Thymus (tissue), 11 donors: ENCODE data around the gene SYN1. TPM values are rescaled to one million over a fixed set of nuclear protein-coding genes. Genes with fewer than 3 reads are reported as not detected.

ENCODE experiments used
- DNase-seq, 9 donors: peaks; one replicate each; pipeline ENCODE4 v3.0.0-alpha.2; 2013; ENCODE audit warnings: low spot score in 9 of 9, low read depth in 6 of 9, missing footprints in 1 of 9
- H3K27ac ChIP-seq, 2 donors: one replicate each; pipeline ENCODE4 v1.5.1; 2013; ENCODE audit warnings: control low read depth in 1 of 2, low read depth in 1 of 2, low read length in 1 of 2, mild to moderate bottlenecking in 1 of 2, moderate library complexity in 1 of 2
- H3K27me3 ChIP-seq, 2 donors: one replicate each; pipeline ENCODE4 v1.5.1; 2013; ENCODE audit warnings: low read length in 1 of 2; ENCODE audit not compliant: control insufficient read depth in 2 of 2, insufficient read depth in 1 of 2
- H3K36me3 ChIP-seq, 2 donors: one replicate each; pipeline ENCODE4 v1.5.1; 2013; ENCODE audit warnings: low read length in 1 of 2, mild to moderate bottlenecking in 1 of 2, moderate library complexity in 1 of 2; ENCODE audit not compliant: control insufficient read depth in 2 of 2, insufficient read depth in 2 of 2
- H3K4me1 ChIP-seq, 2 donors: one replicate each; pipeline ENCODE4 v1.5.1; 2013; ENCODE audit warnings: low read length in 2 of 2; ENCODE audit not compliant: control insufficient read depth in 2 of 2, insufficient read depth in 2 of 2
- H3K4me3 ChIP-seq, 2 donors: one replicate each; pipeline ENCODE4 v1.5.1; 2013; ENCODE audit warnings: low read length in 2 of 2, control low read depth in 1 of 2, mild to moderate bottlenecking in 1 of 2
- H3K9me3 ChIP-seq, 2 donors: one replicate each; pipeline ENCODE4 v1.5.1; 2013; ENCODE audit warnings: low read length in 1 of 2, mild to moderate bottlenecking in 1 of 2; ENCODE audit not compliant: control insufficient read depth in 2 of 2, insufficient read depth in 1 of 2
- WGBS: extraction: QIAGEN DNeasy Blood & Tissue Kit; methylation state at CpG from one replicate; pipeline ENCODE4 v1.1.7; 2013; 5-methylcytosine and 5-hydroxymethylcytosine counted together
- polyA plus RNA-seq: library from polyadenylated mRNA; stranded (reverse); fragments of 200-250 nt; gene quantifications from one replicate; pipeline ENCODE4 v1.2.3, GENCODE V29; 2013
- total RNA-seq: library from RNA; stranded (reverse); fragments of 120-200 nt; gene quantifications from one replicate; pipeline ENCODE4 v1.2.4, GENCODE V29; 2013
- donor health status: healthy.

Gene SYN1
- total and polyA plus RNA-seq, 2 donors: 0.52 to 4.0 TPM

DNA sequence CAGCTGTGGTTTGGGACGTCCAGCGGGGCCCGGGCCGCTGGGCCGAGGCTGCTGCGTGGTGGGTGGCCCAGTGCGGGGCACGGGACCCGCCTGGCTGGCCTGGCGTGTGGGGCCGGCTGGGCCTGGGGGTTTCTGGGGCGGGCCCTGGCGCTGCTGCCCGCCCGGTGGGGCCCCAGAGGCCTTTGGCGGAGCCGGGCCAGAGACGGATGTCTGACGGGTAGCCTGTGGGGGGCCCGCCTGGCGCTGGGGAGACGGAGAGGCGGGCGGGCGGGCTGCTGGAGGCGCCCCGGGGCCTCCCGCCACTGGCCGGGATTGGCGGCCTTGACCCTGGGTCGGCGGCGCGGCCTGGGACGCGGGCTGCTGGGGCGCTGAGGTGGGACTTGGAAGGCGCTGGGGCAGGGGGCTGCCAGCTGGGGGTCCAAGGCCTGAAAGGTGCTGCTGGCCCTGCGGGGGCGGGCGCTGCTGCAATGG lies 45.5 kb downstream of the SYN1 start:
- H3K4me3 ChIP-seq: peak overlapping the region; percentile 29 to 33
- H3K36me3 ChIP-seq: peaks cover 8 to 28% of the 10 kb centered on the region in 2 donors
- H3K27ac ChIP-seq: peak overlapping the region in 1 of 2 donors; percentile 52
- H3K4me1 ChIP-seq: peaks cover 0 to 5% of the 10 kb centered on the region in 2 donors
- DNase-seq: no peak
- H3K27me3 ChIP-seq: peaks cover 0 to 8% of the 10 kb centered on the region in 2 donors
- 6% methylated on average over 40 of the region's 41 CpGs for WGBS
- peaks cover 0 to 6% of the 10 kb centered on the region in 2 donors for H3K9me3 ChIP-seq

DNA sequence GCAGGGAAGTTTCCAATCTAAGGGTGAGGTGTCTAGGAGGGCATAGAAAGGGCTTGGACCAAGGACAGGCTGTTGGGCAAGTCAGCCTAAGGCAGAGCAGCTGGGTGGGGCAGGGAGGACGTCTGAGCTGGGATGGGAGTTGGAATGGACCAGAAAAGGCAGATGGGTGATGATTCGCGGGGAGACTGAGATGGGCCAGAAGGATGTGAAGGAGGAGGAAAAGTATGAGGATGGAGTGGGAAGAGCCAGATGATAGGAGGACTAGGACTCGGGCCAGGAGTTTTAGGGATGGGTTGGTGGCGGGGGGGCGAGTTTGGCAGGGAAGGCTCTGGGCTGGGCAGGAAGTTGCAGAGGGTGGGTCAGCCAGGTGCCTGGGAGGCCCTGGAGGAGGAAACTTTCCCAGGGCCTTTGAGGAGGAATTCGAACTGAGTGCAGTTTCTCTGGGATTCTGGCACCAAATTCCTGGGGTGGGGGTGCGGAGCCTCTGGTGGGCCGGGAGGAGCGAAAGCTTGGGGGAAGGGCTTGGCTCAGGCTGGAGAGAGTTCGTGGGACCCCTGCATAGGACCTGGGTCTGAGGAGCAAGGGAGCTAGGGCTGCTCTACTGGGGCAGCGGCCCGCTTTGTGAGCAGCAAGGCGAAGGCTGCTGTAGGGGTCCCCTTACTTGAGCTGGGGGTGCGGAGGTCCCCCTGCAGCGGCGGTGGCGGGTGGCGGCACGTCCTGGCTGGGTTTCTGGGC lies 46.1 kb downstream of the SYN1 start:
- Histone ChIP-seq H3K9me3 (peaks cover 0 to 6% of the 10 kb centered on the region in 2 donors), H3K27ac (peak overlapping the region in 1 of 2 donors; percentile 42), H3K4me3 (peak overlapping the region; percentile 18 to 29), H3K4me1 (peaks cover 0 to 5% of the 10 kb centered on the region in 2 donors), H3K27me3 (peaks cover 0 to 8% of the 10 kb centered on the region in 2 donors), H3K36me3 (peaks cover 13 to 34% of the 10 kb centered on the region in 2 donors)
- 75% methylated on average over 20 of the region's 20 CpGs for WGBS
- DNase-seq: no peak

DNA sequence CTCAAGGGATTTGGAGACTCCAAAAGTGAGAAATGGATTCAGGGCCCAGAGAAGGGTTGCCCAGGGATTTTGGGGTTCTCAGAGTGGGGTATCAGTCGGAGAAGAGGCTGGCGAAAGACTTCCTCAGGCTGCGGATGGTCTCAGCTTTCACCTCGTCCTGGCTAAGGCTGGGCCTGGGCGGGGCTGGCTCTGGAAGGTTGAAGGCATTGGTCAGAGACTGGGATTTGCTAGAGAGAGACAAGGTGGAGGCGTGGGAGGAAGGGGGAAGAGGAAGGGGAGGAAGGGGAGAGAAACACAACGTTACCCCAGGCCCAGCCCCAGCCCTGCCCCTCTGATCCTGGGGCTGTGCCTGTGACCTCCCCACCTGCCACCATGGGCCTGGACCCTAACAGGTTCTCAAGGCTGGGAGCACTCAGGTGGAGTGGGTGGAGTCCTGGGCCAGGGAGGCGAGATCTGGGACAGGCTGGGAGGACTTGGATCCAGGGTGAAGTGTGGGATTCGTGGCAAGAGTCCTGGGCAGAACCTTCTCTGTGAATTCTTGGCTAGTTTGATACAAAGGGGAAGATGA lies 46.8 kb downstream of the SYN1 start:
- Histone ChIP-seq H3K4me1 (peaks cover 0 to 5% of the 10 kb centered on the region in 2 donors), H3K27ac (no peak overlapping the region), H3K4me3 (no peak overlapping the region), H3K36me3 (peaks cover 19 to 40% of the 10 kb centered on the region in 2 donors), H3K9me3 (peaks cover 0 to 6% of the 10 kb centered on the region in 2 donors), H3K27me3 (peaks cover 0 to 8% of the 10 kb centered on the region in 2 donors)
- no peak for DNase-seq
- WGBS: 88% methylated on average over 9 of the region's 9 CpGs

DNA sequence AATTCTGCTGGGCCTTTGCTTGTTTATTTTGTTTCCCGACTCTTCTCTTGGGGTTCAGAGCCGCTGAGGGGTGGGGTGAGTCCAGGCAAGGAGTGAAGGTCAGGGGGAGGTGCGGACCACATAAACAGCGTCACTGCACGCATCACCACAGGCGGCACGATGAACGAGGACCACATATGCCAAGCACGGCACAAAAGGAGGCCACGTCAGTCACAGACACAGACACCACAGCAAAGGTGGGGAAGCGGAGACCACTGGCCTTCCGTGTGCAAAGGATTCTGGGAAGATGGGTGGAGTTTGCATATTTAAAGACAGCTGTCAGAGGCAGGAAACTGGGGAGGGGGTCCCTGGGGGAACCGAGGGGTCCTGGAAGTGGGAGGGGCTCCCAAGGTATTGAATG lies 47.8 kb downstream of the SYN1 start:
- Histone ChIP-seq H3K27me3 (peaks cover 0 to 8% of the 10 kb centered on the region in 2 donors), H3K4me3 (no peak overlapping the region), H3K27ac (no peak overlapping the region), H3K4me1 (peaks cover 0 to 5% of the 10 kb centered on the region in 2 donors), H3K9me3 (peaks cover 0 to 6% of the 10 kb centered on the region in 2 donors), H3K36me3 (peaks cover 28 to 45% of the 10 kb centered on the region in 2 donors)
- no peak for DNase-seq
- WGBS: 94% methylated on average over 13 of the region's 13 CpGs

DNA sequence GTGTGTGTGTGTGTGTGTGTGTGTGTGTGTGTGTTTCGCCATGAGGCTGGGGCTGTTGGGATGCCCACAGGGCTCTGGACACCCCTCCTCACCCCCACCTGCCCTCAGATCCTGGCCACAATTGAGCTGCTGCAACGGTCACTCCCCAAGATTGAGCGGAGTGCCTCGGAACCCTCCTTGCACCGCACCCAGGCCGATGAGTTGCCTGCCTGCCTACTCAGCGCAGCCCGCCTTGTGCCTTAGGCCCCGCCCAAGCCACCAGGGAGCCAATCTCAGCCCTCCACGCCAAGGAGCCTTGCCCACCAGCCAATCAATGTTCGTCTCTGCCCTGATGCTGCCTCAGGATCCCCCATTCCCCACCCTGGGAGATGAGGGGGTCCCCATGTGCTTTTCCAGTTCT lies 48.4 kb downstream of the SYN1 start:
- H3K4me1 ChIP-seq: peaks cover 0 to 5% of the 10 kb centered on the region in 2 donors
- peaks cover 0 to 6% of the 10 kb centered on the region in 2 donors for H3K9me3 ChIP-seq
- no peak overlapping the region for H3K4me3 ChIP-seq
- H3K27me3 ChIP-seq: peaks cover 0 to 8% of the 10 kb centered on the region in 2 donors
- no peak for DNase-seq
- no peak overlapping the region for H3K27ac ChIP-seq
- H3K36me3 ChIP-seq: peaks cover 35 to 51% of the 10 kb centered on the region in 2 donors
- WGBS: 97% methylated on average over 11 of the region's 11 CpGs

DNA sequence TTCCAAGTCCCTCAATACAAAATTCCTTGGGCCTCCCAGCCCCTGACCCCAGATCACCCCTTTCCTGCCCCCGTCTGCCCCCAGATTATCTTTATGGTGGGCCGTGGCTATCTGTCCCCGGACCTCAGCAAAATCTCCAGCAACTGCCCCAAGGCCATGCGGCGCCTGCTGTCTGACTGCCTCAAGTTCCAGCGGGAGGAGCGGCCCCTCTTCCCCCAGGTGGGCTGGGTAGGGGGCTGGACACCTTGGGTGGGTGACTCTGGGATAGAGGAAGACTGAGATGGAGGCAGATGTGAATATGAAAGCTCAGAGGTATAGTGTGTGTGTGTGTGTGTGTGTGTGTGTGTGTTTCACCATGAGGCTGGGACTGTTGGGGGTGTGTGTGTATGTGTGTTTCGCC lies 48.9 kb downstream of the SYN1 start:
- no peak for DNase-seq
- Histone ChIP-seq H3K4me3 (no peak overlapping the region), H3K9me3 (peaks cover 0 to 6% of the 10 kb centered on the region in 2 donors), H3K4me1 (peaks cover 0 to 5% of the 10 kb centered on the region in 2 donors), H3K27me3 (peaks cover 0 to 8% of the 10 kb centered on the region in 2 donors), H3K27ac (no peak overlapping the region), H3K36me3 (peaks cover 35 to 52% of the 10 kb centered on the region in 2 donors)
- 94% methylated on average over 8 of the region's 8 CpGs for WGBS

DNA sequence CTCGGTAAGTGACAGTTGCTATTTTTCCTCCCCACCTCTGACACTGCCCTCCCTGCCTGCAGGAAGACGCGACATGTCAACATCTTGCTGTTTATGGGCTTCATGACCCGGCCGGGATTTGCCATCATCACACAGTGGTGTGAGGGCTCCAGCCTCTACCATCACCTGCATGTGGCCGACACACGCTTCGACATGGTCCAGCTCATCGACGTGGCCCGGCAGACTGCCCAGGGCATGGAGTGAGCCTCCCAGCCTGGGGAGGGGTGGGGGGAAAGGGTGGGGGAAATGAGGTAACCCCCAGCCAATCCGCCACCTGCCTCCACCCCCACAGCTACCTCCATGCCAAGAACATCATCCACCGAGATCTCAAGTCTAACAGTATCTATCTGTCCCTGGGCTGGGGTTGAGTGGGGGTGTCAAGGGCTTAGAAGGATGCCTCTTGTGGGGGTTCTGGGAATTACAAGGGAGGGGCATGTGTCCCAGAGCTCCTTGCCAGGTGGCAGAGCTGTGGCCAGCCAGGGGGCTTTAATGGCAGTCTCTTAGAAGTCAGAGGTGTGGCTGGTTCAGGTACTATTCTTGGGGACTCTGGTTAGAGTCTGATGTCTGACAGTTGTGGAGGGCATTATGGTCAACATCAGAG lies 50.9 kb downstream of the SYN1 start:
- Histone ChIP-seq H3K27ac (no peak overlapping the region), H3K4me1 (no peaks in the 10 kb centered on the region), H3K36me3 (peaks cover 52 to 61% of the 10 kb centered on the region in 2 donors), H3K4me3 (no peak overlapping the region), H3K27me3 (peaks cover 0 to 3% of the 10 kb centered on the region in 2 donors), H3K9me3 (peaks cover 0 to 6% of the 10 kb centered on the region in 2 donors)
- peak in 2 of 9 donors; percentile 37 to 57 for DNase-seq
- 98% methylated on average over 13 of the region's 13 CpGs for WGBS

DNA sequence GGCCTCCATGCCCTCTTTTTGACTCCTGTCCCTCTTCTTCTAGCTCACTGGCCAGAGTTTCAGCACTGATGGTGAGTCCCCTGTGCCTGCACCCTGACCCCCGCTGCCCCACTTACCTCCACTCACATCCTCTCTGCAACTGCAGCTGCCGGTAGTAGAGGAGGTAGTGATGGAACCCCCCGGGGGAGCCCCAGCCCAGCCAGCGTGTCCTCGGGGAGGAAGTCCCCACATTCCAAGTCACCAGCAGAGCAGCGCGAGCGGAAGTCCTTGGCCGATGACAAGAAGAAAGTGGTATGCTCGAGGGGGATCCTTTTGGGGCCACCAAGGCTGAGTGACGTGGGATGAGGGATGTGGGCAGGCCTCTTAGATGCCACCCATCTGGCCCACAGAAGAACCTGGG lies 52.8 kb downstream of the SYN1 start:
- 94% methylated on average over 11 of the region's 11 CpGs for WGBS
- Histone ChIP-seq H3K4me1 (peaks cover 2 to 3% of the 10 kb centered on the region in 2 donors), H3K36me3 (peaks cover 63 to 66% of the 10 kb centered on the region in 2 donors), H3K27ac (no peak overlapping the region), H3K9me3 (peaks cover 0 to 7% of the 10 kb centered on the region in 2 donors), H3K4me3 (no peak overlapping the region), H3K27me3 (no peaks in the 10 kb centered on the region)
- no peak for DNase-seq
